ENCODE data around the gene BZW2.

The BZW2 gene

DNA sequence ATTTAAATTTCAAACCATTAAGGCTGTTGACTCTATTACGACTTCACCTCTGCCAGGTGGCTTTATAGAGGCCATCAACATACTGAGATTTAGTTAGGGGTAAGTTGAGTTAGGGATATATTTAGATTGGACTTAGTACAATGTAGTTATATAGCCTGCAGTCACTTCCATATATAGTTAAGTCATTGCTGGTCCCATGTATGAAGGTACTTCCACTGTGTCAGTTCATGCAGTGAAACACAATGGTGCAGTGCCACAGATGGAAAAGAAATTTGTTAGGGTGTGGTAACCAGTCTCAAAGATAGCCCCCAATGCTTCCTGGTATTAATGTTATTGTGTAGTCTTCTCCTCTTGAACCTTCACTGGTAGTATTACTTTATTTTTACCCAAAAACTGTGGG is 95.0 kb downstream of the BZW2 start:
- peaks cover 0 to 7% of the 10 kb centered on the region in 2 donors for H3K4me1 ChIP-seq (ENCODE audit: control insufficient read depth in 1 of 2, insufficient read depth in 2 of 2, low read length in 2 of 2)
- no peak overlapping the region for H3K27ac ChIP-seq (ENCODE audit: low read length)
- H3K4me3 ChIP-seq (ENCODE audit: low read depth in 1 of 2, low read length in 2 of 2) = no peak overlapping the region
- H3K27me3 ChIP-seq (ENCODE audit: low read depth, low read length) = no peaks in the 10 kb centered on the region
- H3K36me3 ChIP-seq (ENCODE audit: control insufficient read depth in 1 of 2, insufficient read depth in 2 of 2, low read length in 2 of 2) = no peaks in the 10 kb centered on the region
- no peaks in the 10 kb centered on the region for H3K9me3 ChIP-seq (ENCODE audit: control insufficient read depth in 1 of 2, low read length in 2 of 2)

DNA sequence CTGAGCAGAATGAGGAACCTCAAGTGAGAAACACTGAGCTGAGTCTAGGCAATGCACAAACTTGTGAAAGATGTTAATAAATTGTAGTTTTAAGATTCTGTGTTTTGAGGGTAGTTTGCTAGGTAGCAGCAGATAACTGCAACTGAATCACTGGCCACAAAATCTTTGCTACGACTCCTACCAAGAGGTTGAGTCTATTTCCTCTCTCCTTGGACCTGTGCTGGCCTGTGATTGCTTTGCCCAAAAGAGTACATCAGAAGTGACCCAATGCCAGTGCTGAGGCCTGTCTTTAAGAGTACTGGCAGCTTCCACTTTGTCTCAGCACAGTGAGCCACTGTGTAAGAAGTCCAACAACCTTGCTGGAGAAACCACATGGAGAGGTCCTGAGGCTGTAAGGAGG is 95.7 kb downstream of the BZW2 start:
- no peak overlapping the region for H3K4me3 ChIP-seq (ENCODE audit: low read depth in 1 of 2, low read length in 2 of 2)
- H3K36me3 ChIP-seq (ENCODE audit: control insufficient read depth in 1 of 2, insufficient read depth in 2 of 2, low read length in 2 of 2) = no peaks in the 10 kb centered on the region
- H3K27ac ChIP-seq (ENCODE audit: low read length) = no peak overlapping the region
- H3K4me1 ChIP-seq (ENCODE audit: control insufficient read depth in 1 of 2, insufficient read depth in 2 of 2, low read length in 2 of 2) = peaks cover 0 to 7% of the 10 kb centered on the region in 2 donors
- no peaks in the 10 kb centered on the region for H3K9me3 ChIP-seq (ENCODE audit: control insufficient read depth in 1 of 2, low read length in 2 of 2)
- no peaks in the 10 kb centered on the region for H3K27me3 ChIP-seq (ENCODE audit: low read depth, low read length)

DNA sequence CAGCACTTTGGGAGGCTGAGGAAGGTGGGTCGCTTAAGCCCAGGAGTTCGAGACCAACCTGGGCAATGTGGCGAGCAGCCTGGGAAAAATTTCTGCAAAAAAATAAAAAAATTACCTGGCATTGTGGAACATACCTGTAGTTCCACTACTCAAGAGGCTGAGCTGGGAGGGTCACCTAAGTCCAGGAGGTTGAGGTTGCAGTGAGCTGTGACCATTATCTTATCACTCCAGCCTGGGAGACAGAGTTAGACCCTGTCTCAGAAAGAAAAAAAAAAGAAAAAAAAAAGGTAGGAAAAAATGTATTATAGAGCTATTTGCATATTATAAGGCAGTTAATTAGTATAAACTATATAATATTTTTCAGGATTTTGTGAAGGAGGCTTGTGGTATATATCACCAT is 96.6 kb downstream of the BZW2 start:
- Histone ChIP-seq H3K27me3 (ENCODE audit: low read depth, low read length) (no peaks in the 10 kb centered on the region), H3K27ac (ENCODE audit: low read length) (no peak overlapping the region), H3K4me3 (ENCODE audit: low read depth in 1 of 2, low read length in 2 of 2) (no peak overlapping the region), H3K9me3 (ENCODE audit: control insufficient read depth in 1 of 2, low read length in 2 of 2) (no peaks in the 10 kb centered on the region), H3K4me1 (ENCODE audit: control insufficient read depth in 1 of 2, insufficient read depth in 2 of 2, low read length in 2 of 2) (peaks cover 3 to 7% of the 10 kb centered on the region in 2 donors), H3K36me3 (ENCODE audit: control insufficient read depth in 1 of 2, insufficient read depth in 2 of 2, low read length in 2 of 2) (no peaks in the 10 kb centered on the region)

DNA sequence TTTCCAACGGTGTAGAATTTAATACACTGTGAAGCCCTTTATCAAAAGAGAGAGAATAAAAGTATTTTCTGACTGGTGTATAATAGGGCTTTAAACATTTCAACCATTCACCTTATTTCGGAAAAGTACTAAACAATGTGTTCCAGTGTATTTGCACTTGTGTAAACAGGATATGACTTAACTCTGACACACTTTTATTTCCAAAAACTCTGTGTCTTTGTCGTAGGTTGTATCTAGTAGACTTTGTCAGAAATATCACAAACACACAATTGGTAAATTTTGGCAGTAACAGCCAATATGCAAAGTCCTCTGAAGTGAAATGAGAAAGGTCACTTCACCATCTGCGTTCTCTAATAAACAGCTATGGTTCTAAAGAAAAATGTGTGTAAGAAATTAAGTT is 97.3 kb downstream of the BZW2 start:
- no peak overlapping the region for H3K27ac ChIP-seq (ENCODE audit: low read length)
- H3K4me1 ChIP-seq (ENCODE audit: control insufficient read depth in 1 of 2, insufficient read depth in 2 of 2, low read length in 2 of 2) = peaks cover 3 to 7% of the 10 kb centered on the region in 2 donors
- H3K9me3 ChIP-seq (ENCODE audit: control insufficient read depth in 1 of 2, low read length in 2 of 2) = no peaks in the 10 kb centered on the region
- no peaks in the 10 kb centered on the region for H3K27me3 ChIP-seq (ENCODE audit: low read depth, low read length)
- H3K4me3 ChIP-seq (ENCODE audit: low read depth in 1 of 2, low read length in 2 of 2) = no peak overlapping the region
- no peaks in the 10 kb centered on the region for H3K36me3 ChIP-seq (ENCODE audit: control insufficient read depth in 1 of 2, insufficient read depth in 2 of 2, low read length in 2 of 2)

DNA sequence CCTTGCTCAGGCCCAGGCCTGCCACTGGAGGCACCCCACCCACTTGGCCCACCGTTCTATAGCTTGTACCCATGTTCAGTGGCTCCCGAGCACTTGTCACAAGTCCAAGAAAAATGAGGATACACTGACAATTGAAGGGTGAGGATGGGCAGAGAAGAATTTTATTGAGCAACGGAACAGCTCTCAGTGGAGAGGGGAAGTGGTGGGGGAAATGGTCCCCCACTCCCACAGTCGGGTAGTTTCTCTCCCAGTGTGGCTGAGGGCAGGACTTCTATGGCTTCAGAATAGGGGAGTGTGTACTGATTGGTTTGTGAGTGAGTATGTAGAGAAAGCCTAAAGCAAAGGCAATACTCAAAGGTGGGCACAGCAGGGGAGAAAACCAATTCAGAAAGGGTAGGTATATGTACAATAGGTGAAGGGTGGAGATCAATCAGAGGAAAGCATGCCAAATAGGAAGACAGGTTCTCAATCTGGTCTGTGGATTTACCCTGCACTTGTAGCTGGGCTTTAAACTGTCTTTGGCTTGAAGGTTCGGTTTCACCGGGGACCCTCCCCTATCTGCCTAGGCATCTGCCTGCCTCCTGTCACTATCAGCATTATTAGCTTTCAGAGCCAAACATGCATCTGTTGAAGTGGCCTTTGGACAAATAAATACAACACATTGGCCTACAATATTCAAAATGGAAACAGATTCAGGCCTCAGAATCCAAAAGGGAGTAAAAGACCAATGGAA is 98.7 kb downstream of the BZW2 start:
- H3K4me3 ChIP-seq (ENCODE audit: low read depth in 1 of 2, low read length in 2 of 2) = no peak overlapping the region
- H3K27ac ChIP-seq (ENCODE audit: low read length) = no peak overlapping the region
- H3K4me1 ChIP-seq (ENCODE audit: control insufficient read depth in 1 of 2, insufficient read depth in 2 of 2, low read length in 2 of 2) = peaks cover 3 to 7% of the 10 kb centered on the region in 2 donors
- no peaks in the 10 kb centered on the region for H3K9me3 ChIP-seq (ENCODE audit: control insufficient read depth in 1 of 2, low read length in 2 of 2)
- no peaks in the 10 kb centered on the region for H3K36me3 ChIP-seq (ENCODE audit: control insufficient read depth in 1 of 2, insufficient read depth in 2 of 2, low read length in 2 of 2)
- no peaks in the 10 kb centered on the region for H3K27me3 ChIP-seq (ENCODE audit: low read depth, low read length)

DNA sequence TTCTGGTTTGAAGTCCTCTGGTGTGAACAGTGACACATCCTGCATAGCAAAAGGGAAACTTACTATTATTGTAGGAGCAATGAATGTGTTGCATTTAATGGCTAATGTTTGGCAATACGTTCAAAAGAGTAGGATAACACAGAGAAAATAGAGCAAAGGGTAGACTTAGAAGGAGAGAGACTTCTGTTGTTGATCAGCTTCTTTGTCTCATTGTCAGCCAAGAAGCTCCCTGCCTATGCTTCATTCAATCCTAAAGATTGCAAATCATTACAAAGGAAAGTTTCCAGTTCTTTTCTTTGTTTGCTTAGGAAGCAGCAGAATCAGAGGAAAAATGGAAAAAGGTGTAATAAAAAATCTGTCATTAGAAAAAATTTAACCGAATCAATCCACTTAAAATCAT is 99.7 kb downstream of the BZW2 start:
- Histone ChIP-seq H3K4me3 (ENCODE audit: low read depth in 1 of 2, low read length in 2 of 2) (no peak overlapping the region), H3K27ac (ENCODE audit: low read length) (no peak overlapping the region), H3K9me3 (ENCODE audit: control insufficient read depth in 1 of 2, low read length in 2 of 2) (no peaks in the 10 kb centered on the region), H3K36me3 (ENCODE audit: control insufficient read depth in 1 of 2, insufficient read depth in 2 of 2, low read length in 2 of 2) (no peaks in the 10 kb centered on the region), H3K4me1 (ENCODE audit: control insufficient read depth in 1 of 2, insufficient read depth in 2 of 2, low read length in 2 of 2) (peaks cover 3 to 7% of the 10 kb centered on the region in 2 donors), H3K27me3 (ENCODE audit: low read depth, low read length) (no peaks in the 10 kb centered on the region)

DNA sequence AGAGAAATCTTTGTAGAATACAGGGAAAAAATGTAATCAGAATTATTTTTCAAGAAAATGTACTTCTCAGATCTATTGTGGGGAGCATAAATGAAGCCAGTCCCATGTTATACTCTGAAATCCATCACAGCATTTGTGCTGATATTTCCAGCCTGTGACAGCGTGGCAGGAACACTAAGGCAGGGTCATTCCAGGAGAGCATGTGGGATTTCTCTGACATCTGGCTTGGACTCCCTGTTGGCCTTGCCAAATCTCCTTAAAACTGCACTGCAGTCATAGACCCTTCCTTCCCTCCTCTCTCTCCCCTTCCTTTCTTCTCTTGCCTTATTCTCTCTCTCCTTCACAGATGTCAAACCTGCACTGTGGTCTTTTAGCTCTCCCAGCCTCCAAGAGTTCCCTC is 101.1 kb downstream of the BZW2 start:
- no peak overlapping the region for H3K4me3 ChIP-seq (ENCODE audit: low read depth in 1 of 2, low read length in 2 of 2)
- no peaks in the 10 kb centered on the region for H3K9me3 ChIP-seq (ENCODE audit: control insufficient read depth in 1 of 2, low read length in 2 of 2)
- no peak overlapping the region for H3K27ac ChIP-seq (ENCODE audit: low read length)
- H3K4me1 ChIP-seq (ENCODE audit: control insufficient read depth in 1 of 2, insufficient read depth in 2 of 2, low read length in 2 of 2) = peaks cover 3 to 7% of the 10 kb centered on the region in 2 donors
- no peaks in the 10 kb centered on the region for H3K27me3 ChIP-seq (ENCODE audit: low read depth, low read length)
- H3K36me3 ChIP-seq (ENCODE audit: control insufficient read depth in 1 of 2, insufficient read depth in 2 of 2, low read length in 2 of 2) = no peaks in the 10 kb centered on the region

DNA sequence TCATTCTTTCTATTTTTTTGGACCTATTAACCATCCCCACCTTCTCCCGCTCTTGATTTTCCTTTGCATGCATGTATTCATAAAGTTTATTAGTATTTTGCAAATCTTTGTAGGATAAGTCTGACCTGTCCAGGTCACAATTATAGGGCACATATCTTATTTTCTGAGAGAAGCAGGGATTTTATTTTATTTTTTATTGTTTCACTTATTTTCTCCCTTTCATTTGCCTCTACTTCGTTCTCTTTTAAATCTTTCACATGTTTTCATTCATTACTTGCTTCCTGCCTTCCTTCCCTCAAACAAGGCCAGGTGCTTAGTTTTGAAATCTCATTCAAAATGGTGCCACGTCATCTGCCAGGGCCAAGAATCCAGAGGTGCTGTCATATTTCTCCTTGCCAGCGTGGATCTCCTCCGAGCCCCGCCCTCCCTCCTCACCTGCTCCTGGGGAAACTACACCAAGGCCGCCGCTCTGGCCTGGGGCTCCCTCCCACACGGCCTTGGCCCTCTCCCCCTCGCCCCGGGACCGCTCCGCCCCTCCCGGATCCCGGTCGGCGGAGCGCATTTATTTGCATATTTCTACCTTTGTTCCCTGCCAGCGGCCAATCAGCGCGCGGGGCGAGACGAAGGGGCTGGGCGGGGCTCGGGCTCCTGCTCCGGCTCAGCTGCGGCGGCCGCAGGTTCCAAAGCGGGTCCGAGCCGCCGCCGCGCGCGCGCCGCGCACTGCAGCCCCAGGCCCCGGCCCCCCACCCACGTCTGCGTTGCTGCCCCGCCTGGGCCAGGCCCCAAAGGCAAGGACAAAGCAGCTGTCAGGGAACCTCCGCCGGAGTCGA is 107.3 kb downstream of the BZW2 start, which contains the start of gene TSPAN13:
TSPAN13 (plus strand) TSS at position 654 of the 830 bp plus-strand sequence. CDS start 213 bp downstream, outside the sequence.
- H3K36me3 ChIP-seq (ENCODE audit: control insufficient read depth in 1 of 2, insufficient read depth in 2 of 2, low read length in 2 of 2) = no peaks in the 10 kb centered on the region
- peak within 1 kb of the TSS; percentile 72 to 87 for H3K4me3 ChIP-seq (ENCODE audit: low read depth in 1 of 2, low read length in 2 of 2)
- no peaks in the 10 kb centered on the region for H3K9me3 ChIP-seq (ENCODE audit: control insufficient read depth in 1 of 2, low read length in 2 of 2)
- H3K27ac ChIP-seq (ENCODE audit: low read length) = peak within 1 kb of the TSS; percentile 46
- H3K4me1 ChIP-seq (ENCODE audit: control insufficient read depth in 1 of 2, insufficient read depth in 2 of 2, low read length in 2 of 2) = peaks cover 0 to 4% of the 10 kb centered on the region in 2 donors
- H3K27me3 ChIP-seq (ENCODE audit: low read depth, low read length) = no peaks in the 10 kb centered on the region

DNA sequence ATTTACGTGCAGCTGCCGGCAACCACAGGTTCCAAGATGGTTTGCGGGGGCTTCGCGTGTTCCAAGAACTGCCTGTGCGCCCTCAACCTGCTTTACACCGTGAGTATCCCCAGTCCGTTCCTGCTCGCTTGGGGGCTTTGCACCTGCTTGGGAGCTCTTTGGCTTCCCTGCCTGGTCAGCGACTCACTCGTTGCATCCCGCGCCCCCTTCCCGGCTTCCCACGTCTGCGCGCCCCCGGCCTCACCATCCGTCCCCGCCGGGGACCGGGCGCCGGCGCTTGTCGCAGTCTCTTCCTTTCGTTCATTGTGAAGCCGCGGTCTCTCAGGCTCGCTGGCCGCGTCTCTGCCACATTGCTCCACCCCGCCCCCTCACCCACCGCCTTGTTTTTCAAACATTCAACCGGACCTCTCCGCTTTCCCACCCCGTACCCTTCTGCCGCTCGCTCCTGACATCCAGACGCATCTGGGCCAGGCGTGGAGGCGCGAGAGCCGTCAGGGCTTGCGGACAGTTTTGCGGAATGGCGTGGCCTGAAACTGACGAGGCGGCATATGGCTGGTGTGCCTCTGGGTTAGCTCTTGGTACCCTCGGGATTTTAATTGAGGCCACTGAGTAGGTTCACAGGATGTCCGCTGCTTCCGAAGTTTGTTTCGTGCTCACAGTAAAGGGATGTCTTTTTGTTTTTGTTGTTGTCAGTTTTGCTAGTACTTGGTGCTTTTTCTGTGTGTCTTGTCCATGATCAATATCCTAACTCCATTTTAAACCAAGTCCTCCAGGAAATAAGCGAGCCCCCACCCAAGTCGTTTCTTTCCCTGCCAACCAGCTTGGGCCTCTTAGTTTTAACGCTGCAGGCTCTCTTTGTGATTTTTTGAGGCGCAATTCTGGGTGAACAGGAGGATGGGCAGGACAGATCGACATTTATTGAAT is 108.2 kb downstream of the BZW2 start:
- no peaks in the 10 kb centered on the region for H3K36me3 ChIP-seq (ENCODE audit: control insufficient read depth in 1 of 2, insufficient read depth in 2 of 2, low read length in 2 of 2)
- peak overlapping the region; percentile 72 to 87 for H3K4me3 ChIP-seq (ENCODE audit: low read depth in 1 of 2, low read length in 2 of 2)
- H3K27me3 ChIP-seq (ENCODE audit: low read depth, low read length) = no peaks in the 10 kb centered on the region
- peaks cover 0 to 4% of the 10 kb centered on the region in 2 donors for H3K4me1 ChIP-seq (ENCODE audit: control insufficient read depth in 1 of 2, insufficient read depth in 2 of 2, low read length in 2 of 2)
- no peaks in the 10 kb centered on the region for H3K9me3 ChIP-seq (ENCODE audit: control insufficient read depth in 1 of 2, low read length in 2 of 2)
- H3K27ac ChIP-seq (ENCODE audit: low read length) = peak overlapping the region; percentile 46

DNA sequence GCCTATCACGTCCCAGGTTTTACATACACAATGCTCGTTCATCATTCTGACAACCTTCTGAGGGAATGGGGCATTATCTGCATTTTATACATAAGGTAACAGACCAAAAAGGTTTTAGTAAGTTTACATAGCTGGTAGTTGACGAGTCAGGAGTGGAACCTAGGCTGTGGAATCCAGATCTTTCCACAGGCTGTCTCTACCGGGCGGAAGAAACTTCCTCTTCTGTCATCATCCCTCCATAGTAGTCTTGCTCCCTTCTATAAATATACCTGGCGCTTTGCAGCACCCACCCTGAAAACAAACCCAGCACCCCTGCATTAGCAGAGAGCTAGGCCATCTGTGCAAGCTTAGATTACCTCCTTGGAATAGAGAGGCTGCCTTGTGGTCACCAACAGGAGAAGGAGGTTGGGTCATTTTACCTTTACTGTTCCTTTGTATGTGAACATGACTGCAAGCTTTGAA is 108.9 kb downstream of the BZW2 start:
- Histone ChIP-seq H3K4me1 (ENCODE audit: control insufficient read depth in 1 of 2, insufficient read depth in 2 of 2, low read length in 2 of 2) (peaks cover 0 to 4% of the 10 kb centered on the region in 2 donors), H3K36me3 (ENCODE audit: control insufficient read depth in 1 of 2, insufficient read depth in 2 of 2, low read length in 2 of 2) (no peaks in the 10 kb centered on the region), H3K27me3 (ENCODE audit: low read depth, low read length) (no peaks in the 10 kb centered on the region), H3K27ac (ENCODE audit: low read length) (peak overlapping the region; percentile 46), H3K9me3 (ENCODE audit: control insufficient read depth in 1 of 2, low read length in 2 of 2) (no peaks in the 10 kb centered on the region), H3K4me3 (ENCODE audit: low read depth in 1 of 2, low read length in 2 of 2) (peak overlapping the region; percentile 72 to 87)
